Small intestine (tissue), 7 donors: ENCODE results near the gene DIS3. TPM values are rescaled to one million over a fixed set of nuclear protein-coding genes. Genes with fewer than 3 reads are reported as not detected.
"Not testable (repeated sequence)": the region's sequence is repeated elsewhere in the genome, so short reads cannot be mapped to it uniquely, and the experiment has no call there.

Experiments used
- DNase-seq, 2 donors: peaks; one replicate each; pipeline versions ENCODE4 v3.0.0 to v3.0.0-alpha.2; 2013
- FAIRE-seq: peaks from 2 replicates; lab custom pipeline; 2012; peaks lifted over from hg19 to GRCh38; lab: Jason Lieb, UNC
- H3K27ac ChIP-seq, 3 donors: one replicate each; pipeline ENCODE4 v1.5.1; 2013; ENCODE audit warnings: low read length in 2 of 3, mild to moderate bottlenecking in 2 of 3, control low read depth in 1 of 3, inconsistent platforms in 1 of 3, low read depth in 1 of 3, moderate library complexity in 1 of 3
- H3K27me3 ChIP-seq, 3 donors: one replicate each; pipeline ENCODE4 v1.6.1; 2013; ENCODE audit warnings: low read length in 3 of 3, inconsistent platforms in 1 of 3; ENCODE audit not compliant: control insufficient read depth in 3 of 3, insufficient read depth in 3 of 3
- H3K36me3 ChIP-seq, 3 donors: one replicate each; pipeline ENCODE4 v1.6.1; 2013; ENCODE audit warnings: low read length in 3 of 3, inconsistent platforms in 1 of 3, low read depth in 1 of 3, mild to moderate bottlenecking in 1 of 3, moderate library complexity in 1 of 3; ENCODE audit not compliant: control insufficient read depth in 3 of 3, insufficient read depth in 2 of 3
- H3K4me1 ChIP-seq, 3 donors: one replicate each; pipeline ENCODE4 v1.6.1; 2013; ENCODE audit warnings: low read length in 2 of 3, inconsistent platforms in 1 of 3, low read depth in 1 of 3, mild to moderate bottlenecking in 1 of 3, moderate library complexity in 1 of 3; ENCODE audit not compliant: control insufficient read depth in 3 of 3, insufficient read depth in 2 of 3
- H3K4me3 ChIP-seq, 3 donors: one replicate each; pipeline ENCODE4 v1.5.1; 2013; ENCODE audit warnings: low read length in 3 of 3, control low read depth in 1 of 3, inconsistent platforms in 1 of 3, low read depth in 1 of 3, mild to moderate bottlenecking in 1 of 3, moderate library complexity in 1 of 3
- H3K9me3 ChIP-seq, 2 donors: one replicate each; pipeline ENCODE4 v1.6.1; 2013; ENCODE audit warnings: low read depth in 1 of 2, low read length in 1 of 2; ENCODE audit not compliant: control insufficient read depth in 2 of 2, insufficient read depth in 1 of 2
- WGBS, 3 donors: extraction: QIAGEN DNeasy Blood & Tissue Kit; methylation state at CpG; one replicate each; pipeline ENCODE4 v1.1.7; 2013; 5-methylcytosine and 5-hydroxymethylcytosine counted together
- polyA plus RNA-seq, 4 donors: library from polyadenylated mRNA; stranded (reverse) in 3 of 4; unstranded in 1 of 4; fragments of 200-250 nt in 3 of 4; fragments of 120-200 nt in 1 of 4; gene quantifications; one replicate each; pipeline versions ENCODE4 v1.2.1 to v1.2.3, GENCODE V29; 2013
- donor health status: healthy with polysubstance abuse.
- donor health status: control.
- donor health status: control.
- donor health status: Bipolar disorder and iron deficiency.
- donor health status: healthy.

The DIS3 gene
- polyA plus RNA-seq, 4 donors: 7.2 to 22.4 (median 9.1) TPM

DNA sequence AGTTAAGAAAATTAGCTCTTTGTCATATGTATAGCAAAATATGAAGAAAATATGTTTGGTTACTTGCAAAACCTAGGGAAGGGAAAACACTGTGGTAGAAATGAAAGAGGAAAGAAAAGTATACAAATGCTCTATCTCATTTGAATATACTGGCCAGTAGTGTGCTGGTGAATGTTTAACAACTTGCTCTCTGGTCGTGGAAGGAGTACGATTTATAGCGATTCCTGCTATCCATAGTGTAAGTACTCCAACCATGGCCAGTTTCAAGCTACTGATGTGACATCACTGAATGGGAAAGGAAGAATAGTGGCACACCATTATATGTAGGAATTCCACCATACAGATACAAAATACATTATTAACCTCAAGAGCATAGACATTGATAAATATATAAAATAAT lies 44.7 kb downstream of the DIS3 start:
- WGBS, 3 donors: 60 to 70% (median 70%) methylated on average over 3 of the region's 3 CpGs
- H3K27me3 ChIP-seq: no peaks in the 10 kb centered on the region
- DNase-seq: peak in 1 of 2 donors; percentile 24
- no peaks in the 10 kb centered on the region for H3K4me1 ChIP-seq
- H3K27ac ChIP-seq: no peak overlapping the region
- H3K9me3 ChIP-seq: no peaks in the 10 kb centered on the region
- FAIRE-seq: no peak
- H3K36me3 ChIP-seq: peaks cover 2 to 8% (median 7%) of the 10 kb centered on the region in 3 donors
- no peak overlapping the region for H3K4me3 ChIP-seq

GRCh38 chr13:72728290-72728605 lies 53.5 kb downstream of the DIS3 start:
- 1 to 4% (median 2%) methylated on average over 3 of the region's 3 CpGs for WGBS, 3 donors
- peak overlapping the region in 2 of 3 donors; percentile 20 to 55 for H3K27ac ChIP-seq
- FAIRE-seq: no peak

DNA sequence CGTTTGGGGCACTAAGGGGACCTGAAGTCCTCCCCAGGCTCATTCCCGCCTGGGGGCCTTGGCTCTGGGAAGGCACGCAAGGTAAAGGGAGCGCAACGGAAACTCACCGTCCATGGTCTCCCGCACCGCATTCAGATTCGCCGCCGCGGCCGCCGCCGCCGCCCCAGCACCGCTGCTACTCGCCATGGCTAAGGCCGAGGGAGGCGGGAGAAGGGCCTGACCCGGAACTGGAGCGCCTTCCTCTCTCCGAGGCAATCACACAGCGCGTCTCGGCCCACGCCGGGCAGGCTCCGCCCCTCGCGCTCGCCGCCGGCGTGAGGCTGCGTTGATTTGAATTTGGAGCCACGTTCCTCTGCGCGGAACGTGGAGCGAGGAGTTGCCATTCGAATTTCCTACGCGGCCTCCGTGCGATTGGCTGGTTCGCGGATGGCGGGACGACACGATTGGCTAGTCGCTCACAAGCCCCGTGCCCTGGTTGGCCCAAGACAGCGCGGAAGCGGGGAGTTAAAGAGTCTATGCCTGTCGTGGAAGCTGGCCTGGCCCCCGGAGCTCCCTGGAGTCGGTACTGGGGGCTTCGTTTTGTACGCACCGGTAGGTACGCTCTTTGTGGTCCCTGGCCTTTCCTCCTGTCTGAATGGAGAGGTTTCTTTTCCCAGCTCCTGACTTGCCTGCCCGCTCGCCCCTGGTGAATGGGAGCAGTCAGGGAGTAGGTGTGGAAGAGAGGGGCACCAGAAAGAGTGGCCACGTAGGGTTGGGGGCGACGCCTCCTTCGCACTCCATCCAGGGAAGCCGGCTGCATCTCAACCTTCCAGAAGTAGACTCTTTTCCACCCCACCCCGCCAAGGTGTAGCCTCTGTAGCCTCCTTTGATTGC lies 54.0 kb downstream of the DIS3 start, which contains the start of the genes BORA and MZT1:
Gene BORA (plus strand): TSS at position 507 of the 873 bp plus-strand sequence. CDS start 1,018 bp downstream, outside the sequence.
Gene MZT1 (minus strand): TSS at position 213 of the 873 bp plus-strand sequence. CDS start 27 bp downstream, at position 186.
- WGBS, 3 donors: 0% methylated on average over 70 to 71 of the region's 71 CpGs
- H3K4me1 ChIP-seq: peaks cover 3 to 5% (median 3%) of the 10 kb centered on the region in 3 donors

More at GRCh38 chr13:72728290-72728605, 53.5 kb downstream of the DIS3 start:
- H3K9me3 ChIP-seq: no peaks in the 10 kb centered on the region
- H3K36me3 ChIP-seq: peaks cover 0 to under 1% (median 0%) of the 10 kb centered on the region in 3 donors
- H3K27me3 ChIP-seq: no peaks in the 10 kb centered on the region
- H3K4me3 ChIP-seq: peak overlapping the region; percentile 71 to 98 (median 80)
- H3K4me1 ChIP-seq: peaks cover 3 to 5% (median 3%) of the 10 kb centered on the region in 3 donors
- no peak for DNase-seq

DNA sequence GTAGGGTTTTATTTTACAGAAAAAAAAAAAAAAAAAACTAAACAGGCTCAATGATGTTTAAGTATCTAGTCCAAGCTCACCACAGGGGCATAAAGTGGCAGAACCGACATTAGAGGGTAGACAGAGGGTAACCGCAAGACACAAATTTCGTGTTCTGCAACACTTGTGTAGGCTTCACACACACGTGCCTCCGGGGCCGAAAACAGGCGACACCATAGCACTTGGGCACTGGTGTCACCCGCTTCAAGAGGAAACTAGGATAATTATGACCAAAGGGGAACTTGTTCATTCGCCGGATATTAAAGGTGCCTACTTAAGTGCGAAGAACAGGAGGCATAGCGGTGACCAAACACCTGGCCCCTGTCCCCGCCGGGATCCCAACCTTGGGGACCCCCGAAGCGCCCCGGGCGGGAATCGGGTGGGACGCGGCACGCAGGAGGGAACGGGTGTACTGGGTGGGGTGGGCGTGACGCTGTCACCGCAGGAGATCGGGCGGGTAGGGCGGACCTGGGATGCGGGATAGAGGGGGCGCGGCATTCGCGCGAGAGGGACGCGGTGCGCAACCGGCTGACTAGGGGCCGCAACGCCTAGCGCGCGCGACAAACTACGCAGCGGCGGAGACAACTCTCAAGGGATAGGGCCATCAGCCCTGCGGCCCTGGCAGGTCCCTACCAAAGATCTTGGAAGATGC lies 54.8 kb downstream of the DIS3 start:
- FAIRE-seq: no peak
- Histone ChIP-seq H3K4me3 (peak overlapping the region; percentile 82 to 98 (median 88)), H3K9me3 (no peaks in the 10 kb centered on the region), H3K27me3 (no peaks in the 10 kb centered on the region), H3K27ac (peak overlapping the region; percentile 64 to 85 (median 79)), H3K36me3 (peaks cover 0 to 2% (median 0%) of the 10 kb centered on the region in 3 donors), H3K4me1 (peaks cover 3 to 5% (median 3%) of the 10 kb centered on the region in 3 donors)
- DNase-seq: no peak
- 1 to 2% (median 2%) methylated on average over 47 to 49 of the region's 49 CpGs for WGBS, 3 donors

More for the DNA sequence above, 54.0 kb downstream of the DIS3 start, which contains the start of the genes BORA and MZT1:
- Histone ChIP-seq H3K27ac (peak within 1 kb of the TSS; percentile 64 to 85 (median 79)), H3K36me3 (no peaks in the 10 kb centered on the region), H3K4me3 (peak within 1 kb of the TSS; percentile 82 to 98 (median 88)), H3K27me3 (no peaks in the 10 kb centered on the region), H3K9me3 (no peaks in the 10 kb centered on the region)
- DNase-seq (peak; percentile 99), FAIRE-seq (peak; percentile 51)

GRCh38 chr13:72726185-72726584 lies 55.5 kb downstream of the DIS3 start:
- not testable (repeated sequence) for H3K27ac ChIP-seq, H3K4me3 ChIP-seq, H3K4me1 ChIP-seq, FAIRE-seq, H3K36me3 ChIP-seq, DNase-seq, H3K27me3 ChIP-seq, H3K9me3 ChIP-seq
- WGBS, 3 donors: 85 to 89% (median 86%) methylated on average over 15 of the region's 15 CpGs

DNA sequence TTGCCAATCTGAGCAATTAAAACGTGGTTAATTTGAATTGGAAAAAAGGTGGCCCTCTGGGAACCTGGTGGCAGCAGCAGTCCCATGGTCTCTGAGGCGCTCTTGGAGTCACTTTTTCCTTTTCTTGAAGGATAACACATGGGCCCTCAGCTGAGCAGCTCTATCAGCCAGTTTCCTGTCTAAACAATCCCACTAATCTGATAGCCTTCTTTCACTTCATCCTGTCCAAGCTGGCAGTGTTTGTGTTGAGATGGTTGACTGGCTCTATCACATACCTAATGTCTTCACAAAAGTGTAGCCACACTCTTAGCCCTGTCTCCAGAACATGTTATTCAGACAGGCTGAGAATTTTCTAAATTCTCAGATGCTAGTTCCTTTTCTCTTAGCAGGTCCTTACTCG lies 64.9 kb downstream of the DIS3 start:
- H3K27me3 ChIP-seq: no peaks in the 10 kb centered on the region
- no peak overlapping the region for H3K4me3 ChIP-seq
- WGBS, 3 donors: 60 to 65% (median 62%) methylated on average over 3 of the region's 3 CpGs
- H3K27ac ChIP-seq: no peak overlapping the region
- peaks cover 0 to 27% (median 8%) of the 10 kb centered on the region in 3 donors for H3K36me3 ChIP-seq
- peaks cover 2 to 21% of the 10 kb centered on the region in 2 donors for H3K9me3 ChIP-seq
- FAIRE-seq: no peak
- DNase-seq: no peak
- no peaks in the 10 kb centered on the region for H3K4me1 ChIP-seq

Other genes with a start within 250 kb of the DIS3 start
- gene MZT1, start 54.3 kb downstream of the DIS3 start, polyA plus RNA-seq: 10 to 100 TPM in 2 of 4 donors, 1 to 10 TPM in 2; 4.7 to 17.3 (median 9.0) TPM
- gene BORA, start 54.0 kb downstream of the DIS3 start, polyA plus RNA-seq: 1 to 10 TPM; 3.8 to 9.7 (median 5.9) TPM
- 10 to 100 TPM in 3 of 4 donors, 1 to 10 TPM in 1; 9.2 to 15.9 (median 10.5) TPM for gene PIBF1, start 233 bp upstream of the DIS3 start, polyA plus RNA-seq